ENCODE measurements around the gene SVIL.

DNA sequence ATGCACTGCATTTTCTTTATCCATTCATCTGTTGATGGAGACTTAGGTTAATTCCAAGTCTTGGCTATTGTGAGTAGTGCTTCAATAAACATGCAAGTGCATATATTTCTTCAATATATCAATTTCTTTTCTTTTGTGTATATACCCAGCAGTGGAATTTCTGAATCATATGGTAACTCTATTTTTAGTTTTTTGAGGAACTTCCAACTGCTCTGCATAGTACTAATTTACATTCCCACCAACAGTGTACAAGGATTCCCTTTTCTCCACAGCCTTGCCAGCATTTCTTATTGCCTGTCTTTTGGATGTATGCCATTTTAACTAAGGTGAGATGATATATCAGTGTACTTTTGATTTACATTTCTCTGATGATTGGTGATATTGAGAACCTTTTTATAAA is 200.7 kb downstream of the SVIL start:
- TF ChIP-seq, protein P1, sequence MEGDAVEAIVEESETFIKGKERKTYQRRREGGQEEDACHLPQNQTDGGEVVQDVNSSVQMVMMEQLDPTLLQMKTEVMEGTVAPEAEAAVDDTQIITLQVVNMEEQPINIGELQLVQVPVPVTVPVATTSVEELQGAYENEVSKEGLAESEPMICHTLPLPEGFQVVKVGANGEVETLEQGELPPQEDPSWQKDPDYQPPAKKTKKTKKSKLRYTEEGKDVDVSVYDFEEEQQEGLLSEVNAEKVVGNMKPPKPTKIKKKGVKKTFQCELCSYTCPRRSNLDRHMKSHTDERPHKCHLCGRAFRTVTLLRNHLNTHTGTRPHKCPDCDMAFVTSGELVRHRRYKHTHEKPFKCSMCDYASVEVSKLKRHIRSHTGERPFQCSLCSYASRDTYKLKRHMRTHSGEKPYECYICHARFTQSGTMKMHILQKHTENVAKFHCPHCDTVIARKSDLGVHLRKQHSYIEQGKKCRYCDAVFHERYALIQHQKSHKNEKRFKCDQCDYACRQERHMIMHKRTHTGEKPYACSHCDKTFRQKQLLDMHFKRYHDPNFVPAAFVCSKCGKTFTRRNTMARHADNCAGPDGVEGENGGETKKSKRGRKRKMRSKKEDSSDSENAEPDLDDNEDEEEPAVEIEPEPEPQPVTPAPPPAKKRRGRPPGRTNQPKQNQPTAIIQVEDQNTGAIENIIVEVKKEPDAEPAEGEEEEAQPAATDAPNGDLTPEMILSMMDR (IDR thresholded peaks at IDR 0.05): no peak
- no peak for TF ChIP-seq POLR2A (IDR thresholded peaks at IDR 0.05)

All from Peyer's patch (tissue), 4 donors.